Right lobe of liver (tissue), 6 donors: ENCODE results near the gene DNAJB14. TPM values are rescaled to one million over a fixed set of nuclear protein-coding genes. Genes with fewer than 3 reads are reported as not detected.

ENCODE experiments used
- ATAC-seq, 4 donors: fragments of 200-7000 bp; cut with Tn5 transposase; one replicate each; pipeline ENCODE4 v1.9.1; 2020; ENCODE audit warnings: mild to moderate bottlenecking in 4 of 4, moderate library complexity in 4 of 4
- DNase-seq, 3 donors: peaks; one replicate each; pipeline ENCODE4 v3.0.0-alpha.2; 2020
- H3K27ac ChIP-seq, 3 donors: fragments of 200-600 bp; one replicate each; pipeline ENCODE4 v1.8.0; 2022
- H3K27me3 ChIP-seq, 2 donors: fragments of 200-600 bp; one replicate each; pipeline ENCODE4 v1.8.0; 2022
- H3K36me3 ChIP-seq, 4 donors: fragments of 200-600 bp; sonication (generic) in 1 of 4; one replicate each; pipeline versions ENCODE4 v1.5.1 to v1.8.0; 2017 to 2022; ENCODE audit warnings: control low read depth in 1 of 4
- H3K4me1 ChIP-seq, 4 donors: fragments of 200-600 bp; sonication (generic) in 1 of 4; one replicate each; pipeline versions ENCODE4 v1.5.1 to v1.8.0; 2017 to 2022; ENCODE audit warnings: control low read depth in 1 of 4
- H3K4me3 ChIP-seq, 3 donors: fragments of 200-600 bp; one replicate each; pipeline ENCODE4 v1.8.0; 2022
- H3K9me3 ChIP-seq, 4 donors: fragments of 200-600 bp; sonication (generic) in 1 of 4; one replicate each; pipeline versions ENCODE4 v1.5.1 to v1.8.0; 2017 to 2022; ENCODE audit warnings: control low read depth in 1 of 4
- POLR2A ChIP-seq: fragments of 450-650 bp; IDR thresholded peaks from one replicate; pipeline ENCODE4 v1.6.1; 2017; ENCODE audit warnings: antibody characterized with exemption, mild to moderate bottlenecking
- WGBS: methylation state at CpG from one replicate; pipeline ENCODE4 v1.1.6; 2018; ENCODE audit warnings: low coverage, low lambda C conversion rate; ENCODE audit not compliant: insufficient coverage; ENCODE audit errors: missing lambda C conversion rate; 5-methylcytosine and 5-hydroxymethylcytosine counted together
- intact Hi-C, 2 donors: fragments of 100-400 bp; cut with DNase I; formaldehyde crosslinking; loops; one replicate each; pipeline versions ENCODE4 v1.11.2 to v1.14.1; 2022
- total RNA-seq, 6 experiments: library from RNA; depleted of rRNA in 2 of 6; stranded (reverse); fragments of >200 nt in 2 of 6; fragmentation: NEBNext Ultra II Directional in 3 of 6; extraction: Animal tissue kit (Norgen Biotek cat#: 25700) in 3 of 6; gene quantifications; one replicate each; pipeline versions ENCODE4 v1.1.0 to v1.2.4, GENCODE V29; 2016 to 2023
- TF ChIP-seq, protein P1 (sequence below), 4 donors: fragments of 200-600 bp in 3 of 4; fragments of 450-650 bp in 1 of 4; IDR thresholded peaks; one replicate each; pipeline versions ENCODE4 v1.5.1 to v1.8.0; 2016 to 2022; ENCODE audit warnings: antibody characterized with exemption in 4 of 4, mild to moderate bottlenecking in 2 of 4
- donor health status: DM: no; HTN: yes; CAD: no.
- donor health status: DM: no; HTN: no; CAD: no.
- donor health status: DM: no; HTN: no; CAD: no.
- donor health status: DM: no; HTN: yes; CAD: no.
- donor health status: DM: no; HTN: yes; CAD: no.

The DNAJB14 gene
- total RNA-seq, 6 experiments from 2014 or later, result 12.2 to 16.6 (median 16.1) TPM

- H3K27me3 ChIP-seq, result no peaks in the 10 kb centered on the region
- no peak for TF ChIP-seq POLR2A
- TF ChIP-seq, protein P1, sequence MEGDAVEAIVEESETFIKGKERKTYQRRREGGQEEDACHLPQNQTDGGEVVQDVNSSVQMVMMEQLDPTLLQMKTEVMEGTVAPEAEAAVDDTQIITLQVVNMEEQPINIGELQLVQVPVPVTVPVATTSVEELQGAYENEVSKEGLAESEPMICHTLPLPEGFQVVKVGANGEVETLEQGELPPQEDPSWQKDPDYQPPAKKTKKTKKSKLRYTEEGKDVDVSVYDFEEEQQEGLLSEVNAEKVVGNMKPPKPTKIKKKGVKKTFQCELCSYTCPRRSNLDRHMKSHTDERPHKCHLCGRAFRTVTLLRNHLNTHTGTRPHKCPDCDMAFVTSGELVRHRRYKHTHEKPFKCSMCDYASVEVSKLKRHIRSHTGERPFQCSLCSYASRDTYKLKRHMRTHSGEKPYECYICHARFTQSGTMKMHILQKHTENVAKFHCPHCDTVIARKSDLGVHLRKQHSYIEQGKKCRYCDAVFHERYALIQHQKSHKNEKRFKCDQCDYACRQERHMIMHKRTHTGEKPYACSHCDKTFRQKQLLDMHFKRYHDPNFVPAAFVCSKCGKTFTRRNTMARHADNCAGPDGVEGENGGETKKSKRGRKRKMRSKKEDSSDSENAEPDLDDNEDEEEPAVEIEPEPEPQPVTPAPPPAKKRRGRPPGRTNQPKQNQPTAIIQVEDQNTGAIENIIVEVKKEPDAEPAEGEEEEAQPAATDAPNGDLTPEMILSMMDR (IDR thresholded peaks at IDR 0.05), result no peak
- no peaks in the 10 kb centered on the region for H3K9me3 ChIP-seq
- H3K36me3 ChIP-seq, result peaks cover 0 to 4% (median 0%) of the 10 kb centered on the region in 4 donors
- ATAC-seq (no peak), DNase-seq (no peak)
- 100% methylated on average over 3 of the region's 8 CpGs for WGBS
- H3K4me1 ChIP-seq, result peaks cover 0 to 6% (median 2%) of the 10 kb centered on the region in 4 donors
- no peak overlapping the region for H3K27ac ChIP-seq
- intact Hi-C loops, result loop anchor here in 1 of 2 donors (10.0 kb wide), 1 partner anchor 52 kb away; the partner anchor contains the start of gene DNAJB14
- H3K4me3 ChIP-seq, result peak overlapping the region in 1 of 3 donors; percentile 88
Observed at GRCh38 chr4:99893029-99893428, 53.4 kb downstream of the DNAJB14 start.

DNA sequence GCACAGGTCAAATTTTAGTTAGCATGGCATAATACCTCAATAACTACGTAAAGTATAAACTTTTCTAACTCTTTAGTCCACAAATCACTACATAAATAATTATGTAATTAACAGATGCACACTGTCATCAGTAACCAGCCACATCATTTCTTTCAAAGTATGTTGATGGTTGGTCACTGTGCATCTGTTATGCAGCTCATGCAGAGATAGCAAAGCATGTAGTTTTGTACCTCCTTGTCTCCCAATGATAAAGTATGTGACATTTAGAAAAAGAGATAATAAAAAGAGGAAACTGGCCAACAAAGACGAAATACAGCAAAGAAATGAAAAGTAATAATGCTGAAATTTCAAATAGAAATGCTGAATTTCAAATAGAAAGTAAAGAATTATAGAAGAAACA, 55.1 kb downstream of the DNAJB14 start:
- intact Hi-C loops, result loop anchor here in 1 of 2 donors (10.0 kb wide), 1 partner anchor 53 kb away; the partner anchor contains the start of gene DNAJB14
- H3K9me3 ChIP-seq, result no peaks in the 10 kb centered on the region
- H3K4me3 ChIP-seq, result no peak overlapping the region
- H3K27me3 ChIP-seq, result no peaks in the 10 kb centered on the region
- 77% methylated on average over 2 of the region's 2 CpGs for WGBS
- ATAC-seq (no peak), DNase-seq (no peak)
- peaks cover 0 to 9% (median under 1%) of the 10 kb centered on the region in 4 donors for H3K36me3 ChIP-seq
- H3K4me1 ChIP-seq, result peaks cover 0 to 6% (median 2%) of the 10 kb centered on the region in 4 donors
- no peak overlapping the region for H3K27ac ChIP-seq
- no peak for TF ChIP-seq POLR2A
- TF ChIP-seq, protein P1 (IDR thresholded peaks at IDR 0.05), result no peak

DNA sequence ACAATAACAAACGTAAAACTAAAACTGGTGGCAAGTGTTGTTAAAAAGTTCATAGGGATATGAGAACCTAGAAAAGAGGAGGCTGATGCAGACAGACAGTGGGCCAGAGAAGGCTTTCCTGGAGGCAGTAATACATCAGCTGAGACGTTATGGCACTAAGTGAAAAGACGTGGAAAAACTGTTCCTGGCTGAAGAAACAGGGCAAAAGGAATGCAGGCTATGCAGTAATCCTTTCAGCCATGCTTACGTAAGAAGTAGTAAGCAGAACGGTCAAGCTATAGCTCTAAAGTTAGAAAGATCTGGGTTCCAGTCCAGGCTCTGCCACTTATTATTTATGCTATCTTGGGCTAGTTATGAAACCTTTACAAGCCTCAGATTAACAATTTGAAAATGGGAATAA, 58.6 kb downstream of the DNAJB14 start:
- no peak for DNase-seq
- no peaks in the 10 kb centered on the region for H3K27me3 ChIP-seq
- H3K4me1 ChIP-seq, result no peaks in the 10 kb centered on the region
- no peak for ATAC-seq
- H3K9me3 ChIP-seq, result no peaks in the 10 kb centered on the region
- intact Hi-C loops, result no loop called here
- WGBS, result 63% methylated on average over 5 of the region's 5 CpGs
- no peak overlapping the region for H3K4me3 ChIP-seq
- H3K27ac ChIP-seq, result no peak overlapping the region
- peaks cover 0 to 35% (median 4%) of the 10 kb centered on the region in 4 donors for H3K36me3 ChIP-seq
- no peak for TF ChIP-seq POLR2A
- TF ChIP-seq, protein P1 (IDR thresholded peaks at IDR 0.05), result no peak

DNA sequence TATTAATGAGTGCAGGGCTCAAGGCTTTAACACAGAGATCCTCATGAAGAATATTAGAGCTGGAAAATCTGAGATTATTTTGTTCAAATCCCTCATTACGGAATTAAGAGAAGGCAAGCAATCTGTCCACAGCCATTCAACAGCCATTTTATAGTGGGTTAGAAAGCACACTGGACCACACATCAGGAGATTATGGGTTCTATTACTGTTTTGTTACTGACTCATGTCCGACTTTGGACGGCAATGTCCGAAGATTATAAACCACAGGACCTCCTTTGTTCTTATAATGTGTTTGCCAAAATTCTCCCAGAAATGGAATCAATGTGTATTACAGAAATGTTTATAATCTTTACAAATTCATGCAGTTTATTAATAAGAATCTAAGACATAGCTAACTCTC, 60.3 kb downstream of the DNAJB14 start:
- H3K4me1 ChIP-seq, result no peaks in the 10 kb centered on the region
- no peaks in the 10 kb centered on the region for H3K27me3 ChIP-seq
- intact Hi-C loops, result no loop called here
- peaks cover 0 to 51% (median 11%) of the 10 kb centered on the region in 4 donors for H3K36me3 ChIP-seq
- H3K9me3 ChIP-seq, result no peaks in the 10 kb centered on the region
- ATAC-seq (no peak), DNase-seq (no peak)
- no peak overlapping the region for H3K27ac ChIP-seq
- TF ChIP-seq POLR2A, result no peak
- 87% methylated on average over 4 of the region's 4 CpGs for WGBS
- H3K4me3 ChIP-seq, result no peak overlapping the region

DNA sequence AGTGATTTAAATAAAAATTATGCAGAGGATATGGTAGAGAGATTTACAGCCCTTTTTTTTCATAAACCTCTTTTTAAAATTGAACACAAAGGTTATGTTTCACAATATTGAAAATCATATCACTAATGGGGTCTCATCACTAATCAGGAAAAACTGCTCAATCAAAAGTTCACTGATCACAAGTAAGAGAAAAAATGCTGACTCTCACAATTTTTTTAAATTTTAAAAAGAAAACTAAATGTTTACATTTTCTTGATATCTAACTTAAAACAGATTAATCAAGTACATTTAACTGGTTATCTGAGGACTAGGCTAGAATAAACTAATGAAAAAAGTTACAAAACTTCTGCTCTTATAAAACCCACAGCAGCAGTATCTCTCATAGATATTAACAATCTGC, 60.7 kb downstream of the DNAJB14 start:
- intact Hi-C loops, result no loop called here
- Histone ChIP-seq H3K27me3 (no peaks in the 10 kb centered on the region), H3K9me3 (no peaks in the 10 kb centered on the region), H3K27ac (no peak overlapping the region), H3K4me1 (no peaks in the 10 kb centered on the region), H3K4me3 (no peak overlapping the region), H3K36me3 (peaks cover 0 to 55% (median 13%) of the 10 kb centered on the region in 4 donors)
- no peak for ATAC-seq
- DNase-seq, result no peak
- TF ChIP-seq POLR2A, result no peak
- TF ChIP-seq, protein P1 (IDR thresholded peaks at IDR 0.05), result no peak
